Ammon's horn (tissue), 1 donor: ENCODE results near the gene SLC6A13.
"Not testable (repeated sequence)": the region's sequence is repeated elsewhere in the genome, so short reads cannot be mapped to it uniquely, and the experiment has no call there.

Experiments used
- DNase-seq: peaks from one replicate; pipeline ENCODE4 v3.0.0-alpha.2; 2016; ENCODE audit warnings: low spot score

The SLC6A13 gene

DNA sequence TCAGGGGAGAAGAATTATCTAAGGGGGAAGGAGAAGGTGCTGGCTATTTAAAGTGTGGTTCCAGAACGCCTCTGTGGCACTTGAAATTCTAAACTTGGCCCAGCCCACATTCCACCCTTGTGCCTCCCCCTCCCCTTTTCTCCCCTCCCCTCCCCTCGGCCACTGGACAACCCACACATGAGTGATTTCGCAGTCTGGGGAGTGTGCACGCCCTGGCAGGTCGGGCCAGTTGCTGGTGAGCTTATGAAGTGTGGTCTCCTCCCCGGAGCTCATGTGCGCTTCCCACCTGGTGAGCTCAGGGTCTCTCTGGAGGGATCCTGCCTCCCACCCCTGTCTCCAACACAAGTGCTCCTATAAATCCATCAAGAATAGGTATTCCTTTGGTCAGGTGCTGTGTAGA lies at the start of gene SLC6A13:
Gene SLC6A13 (minus strand): TSS at position 20 of the 400 bp plus-strand sequence. CDS start 2,784 bp downstream, outside the sequence.
- no peak for DNase-seq

DNA sequence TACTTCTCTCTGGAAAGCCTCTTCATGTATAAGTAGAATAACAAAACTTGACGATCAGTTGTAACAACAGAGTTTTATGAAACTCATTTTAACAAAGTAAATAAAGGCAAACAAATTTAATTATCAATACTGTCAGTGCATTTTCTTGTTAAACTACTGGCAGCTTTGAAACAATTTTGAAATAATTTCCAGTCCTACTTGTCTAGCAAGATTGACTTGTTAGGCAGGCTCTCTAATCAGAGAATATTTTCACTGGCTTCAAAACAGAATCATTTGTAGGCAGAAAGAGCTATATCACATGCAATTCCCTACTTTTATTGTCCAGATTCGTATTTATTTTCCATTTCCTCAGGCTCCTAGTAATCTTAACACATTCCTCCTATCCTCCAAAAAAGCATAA lies 45.9 kb upstream of the SLC6A13 start:
- DNase-seq: no peak

- no peak for DNase-seq
Observed at GRCh38 chr12:307406-307805, 44.8 kb upstream of the SLC6A13 start.

DNA sequence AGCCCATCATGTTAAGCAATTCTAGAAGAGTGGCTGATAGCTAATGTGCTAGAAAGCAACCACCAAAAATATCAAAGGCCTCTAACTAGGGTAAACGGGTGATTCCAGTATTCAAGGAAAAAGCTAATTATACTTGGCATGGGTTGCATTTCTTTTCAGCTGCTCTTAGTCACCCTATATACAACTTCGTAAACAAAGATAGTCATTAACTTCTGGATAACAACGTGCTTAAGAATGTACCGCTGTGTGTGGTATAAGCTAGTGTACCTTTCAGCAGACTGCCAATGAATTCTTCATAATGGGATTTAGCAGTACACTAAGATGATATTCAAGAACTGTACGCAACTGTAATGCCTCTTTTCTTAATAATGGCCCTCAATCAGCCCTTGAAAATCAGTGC lies 42.2 kb upstream of the SLC6A13 start:
- no peak for DNase-seq

DNA sequence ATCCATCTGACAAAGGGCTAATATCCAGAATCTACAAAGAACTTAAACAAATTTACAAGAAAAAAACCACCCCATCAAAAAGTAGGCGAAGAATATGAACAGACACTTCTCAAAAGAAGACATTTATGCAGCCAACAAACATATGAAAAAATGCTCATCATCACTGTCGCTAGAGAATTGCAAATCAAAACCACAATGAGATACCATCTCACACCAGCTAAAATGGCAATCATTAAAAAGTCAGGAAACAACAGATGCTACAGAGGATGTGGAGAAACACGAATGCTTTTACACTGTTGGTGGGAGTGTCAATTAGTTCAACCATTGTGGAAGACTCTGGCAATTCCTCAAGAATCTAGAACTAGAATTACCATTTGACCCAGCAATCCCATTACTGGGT lies 40.1 kb upstream of the SLC6A13 start:
- DNase-seq: not testable (repeated sequence)

- not testable (repeated sequence) for DNase-seq
Observed at GRCh38 chr12:300166-300565, 37.5 kb upstream of the SLC6A13 start.

GRCh38 chr12:299511-299910 lies 36.9 kb upstream of the SLC6A13 start:
- not testable (repeated sequence) for DNase-seq

- DNase-seq: not testable (repeated sequence)
Observed at GRCh38 chr12:298059-298458, 35.4 kb upstream of the SLC6A13 start.

DNA sequence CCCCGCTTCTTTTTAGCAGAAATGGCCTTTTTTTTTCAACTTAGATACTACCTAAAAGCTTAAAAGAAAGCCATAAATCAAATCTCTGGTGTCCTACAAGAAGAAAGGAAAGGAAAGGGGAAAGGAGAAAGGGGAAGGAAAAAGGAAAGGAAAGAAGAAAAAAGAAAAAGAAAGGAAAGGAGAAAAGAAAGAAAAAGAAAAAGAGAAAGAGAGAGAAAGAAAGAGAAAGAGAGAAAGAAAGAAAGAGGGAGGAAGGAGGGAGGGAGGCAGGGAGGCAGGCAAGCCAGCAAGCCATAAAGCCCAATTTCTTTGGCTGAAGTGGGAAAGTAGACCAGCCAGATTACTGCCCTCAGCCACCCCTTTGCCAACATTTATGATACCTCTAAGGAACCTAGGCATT lies 32.5 kb upstream of the SLC6A13 start:
- DNase-seq: no peak

GRCh38 chr12:293199-293598 lies 30.6 kb upstream of the SLC6A13 start:
- no peak for DNase-seq

- DNase-seq: no peak
Observed at GRCh38 chr12:292186-292585, 29.6 kb upstream of the SLC6A13 start.

DNA sequence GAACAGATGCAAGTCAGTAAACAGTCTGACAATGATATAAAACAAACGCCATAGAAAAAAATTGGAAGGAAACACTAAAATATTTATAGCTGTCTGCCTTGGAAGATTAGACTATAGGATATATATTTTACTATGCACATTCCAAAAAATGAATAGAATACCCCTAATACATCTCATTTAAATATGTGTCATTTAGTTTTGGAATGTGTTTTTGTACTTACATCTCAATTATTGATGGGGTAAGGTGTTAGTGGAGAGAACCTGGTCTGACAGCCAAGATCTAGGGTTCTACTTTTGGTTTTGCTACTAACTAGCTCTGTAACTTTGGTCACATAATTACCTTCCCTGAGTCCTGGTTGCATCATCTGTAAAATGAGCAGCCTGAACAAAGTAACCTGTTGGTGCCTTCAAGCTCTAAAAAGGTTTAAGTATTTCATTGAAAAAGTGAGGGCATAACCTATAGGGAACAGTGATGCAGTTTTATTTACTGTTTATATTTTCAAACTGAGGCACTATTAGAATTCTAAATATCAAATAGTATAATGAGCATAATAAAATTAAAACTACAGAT lies 28.6 kb upstream of the SLC6A13 start:
- DNase-seq: no peak

DNA sequence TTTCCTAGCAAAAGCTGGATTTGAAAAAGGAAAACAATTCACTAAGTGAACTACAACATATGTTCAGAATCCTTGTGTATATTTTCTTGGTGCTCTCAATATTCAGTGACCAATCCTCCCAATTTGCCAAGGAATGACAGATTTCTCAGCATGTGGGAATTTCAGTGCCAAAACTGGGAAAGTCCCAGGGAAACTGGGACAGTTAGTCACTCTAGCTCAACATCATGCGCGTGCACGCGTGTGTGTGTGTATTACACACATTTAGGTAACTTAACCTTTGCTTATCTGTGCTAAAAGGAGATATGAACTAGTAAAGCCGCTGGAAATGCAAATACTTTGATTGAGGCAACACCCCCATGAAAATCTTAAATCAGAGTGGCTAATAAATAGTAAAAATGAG lies 26.1 kb upstream of the SLC6A13 start:
- peak; percentile 40 for DNase-seq

- DNase-seq: no peak
Observed at GRCh38 chr12:286531-287300, 24.1 kb upstream of the SLC6A13 start.

DNA sequence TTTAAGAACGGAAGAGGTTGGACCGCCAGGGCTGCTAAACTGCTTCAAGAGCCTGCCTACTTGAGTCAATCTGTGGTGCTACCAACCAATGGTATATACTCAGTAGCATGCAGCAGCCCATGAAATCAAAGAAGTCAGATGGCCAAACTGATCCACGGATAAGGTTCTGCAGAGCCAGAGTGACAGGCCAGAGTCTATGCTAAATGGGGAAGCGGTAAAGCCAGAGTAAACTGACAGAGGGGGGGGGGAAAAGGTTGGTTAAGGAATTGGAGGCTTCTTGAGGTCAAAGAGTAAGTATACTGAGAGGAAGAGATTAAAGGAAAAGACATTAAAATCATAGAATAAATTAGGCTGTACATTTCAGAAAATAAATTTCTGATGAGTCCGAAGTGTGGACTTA lies 15.4 kb upstream of the SLC6A13 start:
- DNase-seq: no peak

DNA sequence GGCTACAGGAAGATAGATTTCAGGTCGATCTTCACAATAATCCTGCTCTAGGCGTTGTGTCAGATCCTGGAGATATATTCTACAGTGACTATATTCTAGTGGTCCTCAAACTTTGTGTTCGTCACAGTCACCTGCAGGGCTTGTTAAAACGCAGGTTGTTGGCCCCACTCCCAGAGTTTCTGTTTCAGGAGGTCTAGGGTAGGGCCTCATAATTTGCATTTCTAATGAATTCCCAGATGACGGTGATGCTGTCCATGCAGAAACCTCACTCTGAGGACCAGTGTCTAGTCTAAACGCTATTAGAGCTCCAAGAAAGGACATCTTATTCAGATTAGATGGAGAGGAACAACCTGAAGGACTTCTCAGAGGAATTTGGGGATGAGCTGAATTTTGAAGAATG lies 13.2 kb upstream of the SLC6A13 start:
- DNase-seq: no peak

DNA sequence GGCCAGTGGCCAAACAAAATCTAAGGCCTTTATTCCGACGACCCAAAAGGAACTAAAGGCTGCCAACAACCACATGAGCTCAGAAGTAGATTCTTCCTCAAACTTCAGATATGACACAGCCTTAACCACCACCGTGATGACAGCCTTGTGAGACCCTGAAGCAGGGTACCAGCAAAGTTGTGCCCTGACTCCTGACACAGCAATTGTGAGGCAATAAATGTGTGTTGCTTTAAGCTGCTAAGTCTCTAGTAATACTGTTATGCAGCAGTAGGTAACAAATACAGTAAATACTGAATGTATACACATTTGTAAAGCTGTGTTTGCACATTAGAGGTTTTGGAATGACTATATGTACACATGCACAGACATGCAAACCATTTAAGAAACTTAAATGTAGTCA lies 10.7 kb upstream of the SLC6A13 start:
- DNase-seq: no peak

- DNase-seq: no peak
Observed at GRCh38 chr12:272942-273341, 10.3 kb upstream of the SLC6A13 start.

DNA sequence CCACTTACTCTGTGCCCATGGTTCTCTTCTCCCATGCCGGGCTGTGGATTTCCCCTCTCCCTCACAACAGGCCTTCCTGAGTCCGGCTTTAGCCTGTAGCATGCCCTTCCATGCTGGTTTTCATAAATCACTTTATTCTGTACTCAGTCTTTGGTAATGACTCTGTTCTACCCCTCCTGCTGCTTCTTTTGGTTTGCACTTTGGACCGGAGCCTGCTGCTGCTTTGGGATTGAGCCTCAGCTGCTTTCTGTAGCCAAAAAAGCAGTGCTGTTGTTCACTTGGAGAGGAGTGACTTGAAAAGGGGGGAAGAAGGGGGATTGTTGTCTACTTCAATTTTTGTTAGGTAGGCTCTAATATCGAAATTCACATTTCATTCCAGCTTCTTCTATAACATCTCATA lies 8.5 kb upstream of the SLC6A13 start:
- DNase-seq: peak; percentile 61

- peak; percentile 25 for DNase-seq
Observed at GRCh38 chr12:269191-269590, 6.6 kb upstream of the SLC6A13 start.

GRCh38 chr12:268483-268840 lies 5.8 kb upstream of the SLC6A13 start:
- no peak for DNase-seq

DNA sequence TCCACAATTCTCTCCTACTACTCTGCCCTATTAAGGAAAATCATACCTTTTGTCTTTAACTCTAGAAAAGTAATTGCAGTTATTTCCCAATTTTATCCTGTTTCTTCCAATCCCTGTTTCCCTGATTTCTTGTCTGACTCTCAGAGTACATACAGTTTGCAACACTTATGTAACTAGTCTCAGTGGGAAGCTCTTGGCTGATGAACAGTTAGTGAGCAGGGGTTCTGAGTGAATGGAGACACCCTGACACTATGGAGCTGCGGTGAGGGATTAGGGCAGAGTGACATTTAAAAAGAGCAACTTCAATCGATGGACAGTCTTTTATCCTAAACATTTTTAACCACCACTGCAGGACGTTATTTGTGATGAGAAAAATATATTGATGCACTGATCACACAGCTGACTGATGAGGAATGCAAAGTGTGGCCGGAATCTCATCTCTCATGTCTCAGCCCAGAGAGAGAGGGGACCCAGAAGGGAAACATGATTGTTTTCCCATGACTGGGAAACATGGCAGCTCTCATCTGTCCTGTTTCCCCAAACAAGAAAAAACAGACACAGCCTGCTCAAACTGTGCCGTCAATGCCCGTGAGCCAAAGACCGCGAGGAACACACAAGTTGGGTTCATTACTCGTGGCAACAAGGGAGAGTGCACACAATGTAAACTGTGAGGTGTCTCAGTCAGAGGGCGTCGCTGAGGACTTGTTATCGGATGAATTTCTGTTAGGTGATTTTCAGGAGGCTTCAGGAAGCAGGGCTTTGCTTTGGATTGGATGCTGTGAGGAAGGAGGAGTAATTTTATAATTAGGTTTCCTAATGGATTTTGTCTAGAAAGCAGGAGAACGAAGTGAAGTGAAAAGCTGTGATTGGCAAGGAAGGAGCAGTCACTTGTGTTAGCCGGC lies 5.2 kb upstream of the SLC6A13 start:
- DNase-seq: peak; percentile 25

DNA sequence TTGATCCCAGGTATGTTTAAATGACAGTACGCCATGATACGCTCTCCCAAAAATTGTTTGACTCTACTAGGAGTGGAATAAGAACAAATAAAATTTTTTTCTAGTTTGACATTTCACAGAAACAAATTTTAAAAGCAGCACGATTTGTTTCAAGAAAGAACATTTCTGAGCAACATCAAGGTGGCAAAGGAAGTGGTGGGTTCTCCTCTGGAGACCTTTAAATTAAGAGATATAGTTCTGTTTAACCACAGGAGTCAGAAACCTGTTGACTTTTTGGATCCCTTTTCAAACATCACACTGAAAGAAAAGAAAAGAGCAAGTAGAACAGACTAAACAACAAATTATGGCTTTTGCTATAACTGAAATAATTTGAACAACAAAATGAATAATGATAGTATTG lies 2.5 kb upstream of the SLC6A13 start:
- no peak for DNase-seq
